Measurements from ENCODE around the gene MYRF.

The MYRF gene

DNA sequence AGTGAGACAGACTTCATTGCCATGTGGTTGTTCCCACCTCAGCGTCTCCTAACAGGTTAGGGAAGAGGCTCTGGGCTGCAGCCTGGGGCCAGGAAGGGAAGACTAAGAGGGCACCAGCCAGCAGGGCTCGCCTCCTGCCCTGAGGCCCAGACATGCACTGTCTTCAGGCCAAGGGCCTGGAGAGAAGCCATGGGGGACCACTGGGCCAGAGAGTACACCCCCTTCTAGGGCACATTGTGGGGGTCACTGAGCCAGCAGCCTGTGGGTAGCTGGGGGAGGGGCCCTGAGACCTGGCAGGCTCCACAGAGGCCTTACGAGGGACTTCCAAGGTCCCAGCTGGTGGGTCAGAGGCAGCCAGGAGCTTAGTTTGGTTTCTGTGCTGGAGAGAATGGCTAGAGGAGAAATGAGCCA, 25.0 kb upstream of the MYRF start:
- H3K36me3 ChIP-seq (ENCODE audit: insufficient read depth, low read length), result peaks cover 41% of the 10 kb centered on the region
- no peak overlapping the region for H3K4me3 ChIP-seq (ENCODE audit: low read length)

DNA sequence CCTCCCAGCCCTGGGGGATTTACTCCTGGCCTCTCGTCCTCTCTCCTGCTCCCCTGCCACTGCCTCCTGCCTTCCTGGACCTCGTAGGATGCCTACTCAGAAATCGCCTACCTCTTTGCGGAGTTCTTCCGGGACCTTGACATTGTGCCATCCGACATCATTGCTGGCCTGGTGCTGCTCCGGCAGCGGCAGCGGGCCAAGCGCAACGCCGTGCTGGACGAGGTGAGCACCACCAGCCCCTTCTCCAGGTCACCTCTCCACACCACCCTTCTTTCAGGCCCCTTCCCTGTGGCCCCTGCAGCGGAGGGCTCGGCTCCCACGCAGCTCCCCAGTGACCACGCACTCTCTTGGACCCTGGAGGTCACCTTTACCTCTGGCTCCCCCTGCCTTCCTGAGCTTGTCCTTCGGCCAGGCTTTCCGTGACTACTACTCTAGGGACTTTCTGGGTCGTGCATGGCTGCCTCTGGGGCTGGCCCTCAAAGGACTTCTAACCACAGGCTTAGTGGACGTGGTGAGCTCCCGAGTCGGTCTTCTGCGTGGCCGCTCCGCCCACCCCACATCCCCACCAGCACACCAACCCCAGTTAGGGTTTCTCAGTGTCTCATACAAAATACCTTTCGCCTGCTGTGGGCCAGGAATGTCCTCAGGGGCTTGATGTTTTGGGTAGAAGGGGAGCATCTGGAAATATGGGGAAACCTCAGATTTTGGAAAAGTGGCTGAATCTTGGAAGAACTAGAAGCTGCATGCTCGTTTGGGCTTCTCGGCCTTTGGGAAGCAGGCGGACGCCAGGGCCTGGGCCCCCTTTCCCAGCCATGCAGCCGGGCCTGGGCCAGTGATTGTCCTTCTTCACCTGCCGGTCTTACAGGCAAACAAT, 24.1 kb upstream of the MYRF start:
- H3K4me1 ChIP-seq (ENCODE audit: insufficient read depth, low read length), result peaks cover 4% of the 10 kb centered on the region
- H2AFZ ChIP-seq (ENCODE audit: low read depth, low read length), result no peak overlapping the region
- no peaks in the 10 kb centered on the region for H3K9me3 ChIP-seq (ENCODE audit: low read length)
- H3K27me3 ChIP-seq (ENCODE audit: insufficient read depth, low read length), result no peaks in the 10 kb centered on the region
- no peak overlapping the region for H3K4me3 ChIP-seq (ENCODE audit: low read length)
- peaks cover 34% of the 10 kb centered on the region for H3K36me3 ChIP-seq (ENCODE audit: insufficient read depth, low read length)

More for the DNA sequence above, 25.0 kb upstream of the MYRF start:
- Histone ChIP-seq H3K9me3 (ENCODE audit: low read length) (no peaks in the 10 kb centered on the region), H3K27me3 (ENCODE audit: insufficient read depth, low read length) (no peaks in the 10 kb centered on the region), H3K4me1 (ENCODE audit: insufficient read depth, low read length) (no peaks in the 10 kb centered on the region), H2AFZ (ENCODE audit: low read depth, low read length) (no peak overlapping the region)

DNA sequence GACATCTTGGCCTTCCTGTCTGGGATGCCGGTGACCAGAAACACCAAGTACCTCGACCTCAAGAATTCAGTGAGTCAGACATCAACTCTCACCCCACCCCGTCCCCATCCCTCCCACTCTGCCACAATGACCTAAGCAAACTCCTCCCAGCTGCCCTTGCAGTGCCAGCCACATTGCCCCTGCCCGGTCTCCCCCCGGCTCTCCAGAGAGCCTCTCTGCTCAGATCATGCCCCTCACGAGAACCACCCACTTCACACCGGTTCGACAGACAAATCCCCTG, 23.6 kb upstream of the MYRF start:
- peaks cover 5% of the 10 kb centered on the region for H3K4me1 ChIP-seq (ENCODE audit: insufficient read depth, low read length)
- H3K9me3 ChIP-seq (ENCODE audit: low read length), result no peaks in the 10 kb centered on the region
- H3K27me3 ChIP-seq (ENCODE audit: insufficient read depth, low read length), result no peaks in the 10 kb centered on the region
- no peak overlapping the region for H3K4me3 ChIP-seq (ENCODE audit: low read length)
- peaks cover 33% of the 10 kb centered on the region for H3K36me3 ChIP-seq (ENCODE audit: insufficient read depth, low read length)
- H2AFZ ChIP-seq (ENCODE audit: low read depth, low read length), result no peak overlapping the region

DNA sequence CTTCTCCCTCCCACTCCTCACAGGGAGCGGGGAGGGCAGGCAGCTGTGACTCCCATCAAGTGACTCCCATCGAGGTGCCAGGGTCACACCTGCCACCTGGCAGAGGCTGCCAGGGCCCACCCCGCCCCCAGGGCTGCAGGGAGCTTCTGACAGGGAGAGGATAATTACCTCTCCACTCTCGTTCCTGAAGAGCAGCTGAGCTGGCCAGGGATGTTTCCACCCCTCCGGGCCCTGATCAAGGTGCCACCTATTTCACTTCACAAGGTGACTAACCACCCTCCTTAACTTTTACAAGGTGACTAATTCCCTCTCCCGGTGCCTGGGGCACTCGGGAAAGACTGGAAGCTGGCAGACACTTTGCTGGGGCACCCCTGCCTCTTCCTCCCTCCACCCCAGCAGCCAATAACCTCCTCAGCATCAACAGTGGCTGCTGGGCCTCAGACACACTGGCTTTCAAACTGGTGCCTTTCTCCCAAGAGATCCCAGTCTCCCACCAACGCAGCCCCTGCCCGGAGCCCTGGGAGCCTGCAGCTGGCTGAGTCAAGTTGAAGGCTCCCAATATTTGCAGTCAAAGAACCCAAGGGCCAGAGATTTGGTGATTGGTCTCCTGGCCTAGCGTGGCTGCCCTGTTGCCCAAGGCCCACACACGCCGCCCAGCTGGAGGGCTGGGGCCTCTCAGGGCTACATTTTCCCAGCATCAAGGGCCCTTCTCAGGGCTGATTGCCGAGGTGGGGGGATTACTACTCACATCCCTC, 22.0 kb upstream of the MYRF start:
- no peak overlapping the region for H2AFZ ChIP-seq (ENCODE audit: low read depth, low read length)
- H3K4me1 ChIP-seq (ENCODE audit: insufficient read depth, low read length), result peaks cover 5% of the 10 kb centered on the region
- no peaks in the 10 kb centered on the region for H3K9me3 ChIP-seq (ENCODE audit: low read length)
- no peaks in the 10 kb centered on the region for H3K27me3 ChIP-seq (ENCODE audit: insufficient read depth, low read length)
- H3K4me3 ChIP-seq (ENCODE audit: low read length), result no peak overlapping the region
- peaks cover 31% of the 10 kb centered on the region for H3K36me3 ChIP-seq (ENCODE audit: insufficient read depth, low read length)

DNA sequence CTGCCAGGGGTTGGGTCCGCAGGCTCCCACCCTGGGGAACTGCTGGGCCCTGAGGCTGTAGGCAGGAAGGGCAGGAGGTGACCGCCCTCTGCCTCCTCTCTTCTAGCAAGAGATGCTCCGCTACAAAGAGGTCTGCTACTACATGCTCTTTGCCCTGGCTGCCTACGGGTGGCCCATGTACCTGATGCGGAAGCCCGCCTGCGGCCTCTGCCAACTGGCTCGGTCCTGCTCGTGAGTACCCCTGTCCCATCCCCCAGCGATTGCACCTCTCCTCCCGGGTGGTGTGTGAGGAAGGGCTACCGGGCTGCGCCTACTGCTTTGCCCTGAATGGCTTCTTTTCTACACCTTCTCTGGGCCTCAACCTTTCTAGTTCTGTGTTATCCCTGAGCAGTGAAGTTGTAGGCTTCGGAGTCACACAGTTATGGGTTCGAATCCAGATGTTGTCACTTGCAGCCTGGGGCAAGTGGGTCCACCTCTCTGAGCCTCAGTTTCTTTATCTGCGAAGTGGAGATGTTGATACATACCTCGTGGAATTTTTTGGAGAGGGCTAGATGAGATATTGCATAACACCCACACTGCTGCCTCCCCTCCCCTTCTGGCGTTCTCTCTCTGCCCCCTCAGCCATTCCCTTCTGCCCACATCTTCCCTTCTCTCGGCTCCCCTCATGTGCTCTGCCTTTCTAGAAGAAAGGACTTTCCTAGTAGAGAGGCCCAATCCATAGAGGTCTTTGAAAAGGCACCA, 21.1 kb upstream of the MYRF start:
- no peak overlapping the region for H3K4me3 ChIP-seq (ENCODE audit: low read length)
- peaks cover 5% of the 10 kb centered on the region for H3K4me1 ChIP-seq (ENCODE audit: insufficient read depth, low read length)
- H3K9me3 ChIP-seq (ENCODE audit: low read length), result no peaks in the 10 kb centered on the region
- peaks cover 33% of the 10 kb centered on the region for H3K36me3 ChIP-seq (ENCODE audit: insufficient read depth, low read length)
- no peak overlapping the region for H2AFZ ChIP-seq (ENCODE audit: low read depth, low read length)
- no peaks in the 10 kb centered on the region for H3K27me3 ChIP-seq (ENCODE audit: insufficient read depth, low read length)

DNA sequence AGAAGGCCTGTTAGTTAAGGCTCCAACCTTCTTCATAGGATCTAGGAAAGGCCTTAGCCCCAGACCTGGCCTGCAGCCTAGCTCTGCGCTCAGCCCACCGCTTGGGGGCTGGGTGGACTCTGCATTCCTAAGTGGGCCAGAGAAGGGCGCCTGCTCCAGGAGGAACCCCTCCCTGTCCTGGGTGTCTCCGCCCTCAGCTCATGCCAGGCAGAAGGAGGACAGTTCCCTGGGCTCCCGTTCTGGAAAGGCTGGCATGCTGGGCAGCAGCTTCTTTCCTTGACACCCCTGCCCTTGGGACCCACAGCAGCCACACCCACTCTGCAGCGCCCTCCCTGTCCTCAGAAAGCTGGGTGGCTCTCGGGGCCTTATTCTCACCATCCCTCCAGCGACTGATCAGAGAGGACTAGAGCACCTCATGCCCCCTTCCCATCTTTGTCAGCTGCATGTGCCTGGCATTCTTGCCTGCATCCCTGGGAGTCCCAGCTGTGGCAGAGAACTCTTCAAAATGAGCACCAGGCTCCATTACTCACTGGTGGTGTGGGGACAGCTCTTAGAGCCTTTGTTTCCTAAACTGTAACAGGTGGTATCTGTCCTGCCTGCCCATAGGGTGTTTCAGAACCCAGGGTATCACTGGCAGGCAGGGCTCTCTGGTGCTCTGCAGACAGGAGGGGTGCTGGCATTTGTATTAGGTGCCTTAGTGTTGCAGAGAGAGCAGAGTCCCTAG, 20.3 kb upstream of the MYRF start:
- peaks cover 5% of the 10 kb centered on the region for H3K4me1 ChIP-seq (ENCODE audit: insufficient read depth, low read length)
- no peaks in the 10 kb centered on the region for H3K27me3 ChIP-seq (ENCODE audit: insufficient read depth, low read length)
- no peak overlapping the region for H3K4me3 ChIP-seq (ENCODE audit: low read length)
- H3K36me3 ChIP-seq (ENCODE audit: insufficient read depth, low read length), result peaks cover 31% of the 10 kb centered on the region
- no peaks in the 10 kb centered on the region for H3K9me3 ChIP-seq (ENCODE audit: low read length)
- H2AFZ ChIP-seq (ENCODE audit: low read depth, low read length), result no peak overlapping the region

DNA sequence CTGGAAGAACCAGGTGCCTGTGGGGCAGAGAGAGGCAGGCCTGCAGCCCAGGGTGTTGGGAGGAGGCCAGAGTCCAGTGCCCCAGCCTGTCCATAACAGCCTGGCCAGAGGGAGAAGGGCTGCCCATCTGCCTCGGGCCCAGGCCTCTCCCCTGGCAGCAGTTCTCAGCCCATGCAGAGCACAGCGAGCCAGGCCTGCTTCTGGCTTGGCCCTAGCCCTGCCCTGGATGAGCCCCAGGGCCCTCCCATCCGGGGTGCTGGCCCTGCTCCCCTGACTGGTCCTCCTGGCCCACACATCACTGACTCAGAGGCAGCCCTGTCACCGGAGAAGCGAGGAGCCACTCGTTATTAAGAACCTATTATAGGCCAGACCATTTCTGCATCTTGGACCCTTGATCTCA, 19.7 kb upstream of the MYRF start:
- no peaks in the 10 kb centered on the region for H3K27me3 ChIP-seq (ENCODE audit: insufficient read depth, low read length)
- no peaks in the 10 kb centered on the region for H3K9me3 ChIP-seq (ENCODE audit: low read length)
- H3K36me3 ChIP-seq (ENCODE audit: insufficient read depth, low read length), result peaks cover 31% of the 10 kb centered on the region
- H3K4me3 ChIP-seq (ENCODE audit: low read length), result no peak overlapping the region
- H2AFZ ChIP-seq (ENCODE audit: low read depth, low read length), result no peak overlapping the region
- H3K4me1 ChIP-seq (ENCODE audit: insufficient read depth, low read length), result peaks cover 5% of the 10 kb centered on the region

DNA sequence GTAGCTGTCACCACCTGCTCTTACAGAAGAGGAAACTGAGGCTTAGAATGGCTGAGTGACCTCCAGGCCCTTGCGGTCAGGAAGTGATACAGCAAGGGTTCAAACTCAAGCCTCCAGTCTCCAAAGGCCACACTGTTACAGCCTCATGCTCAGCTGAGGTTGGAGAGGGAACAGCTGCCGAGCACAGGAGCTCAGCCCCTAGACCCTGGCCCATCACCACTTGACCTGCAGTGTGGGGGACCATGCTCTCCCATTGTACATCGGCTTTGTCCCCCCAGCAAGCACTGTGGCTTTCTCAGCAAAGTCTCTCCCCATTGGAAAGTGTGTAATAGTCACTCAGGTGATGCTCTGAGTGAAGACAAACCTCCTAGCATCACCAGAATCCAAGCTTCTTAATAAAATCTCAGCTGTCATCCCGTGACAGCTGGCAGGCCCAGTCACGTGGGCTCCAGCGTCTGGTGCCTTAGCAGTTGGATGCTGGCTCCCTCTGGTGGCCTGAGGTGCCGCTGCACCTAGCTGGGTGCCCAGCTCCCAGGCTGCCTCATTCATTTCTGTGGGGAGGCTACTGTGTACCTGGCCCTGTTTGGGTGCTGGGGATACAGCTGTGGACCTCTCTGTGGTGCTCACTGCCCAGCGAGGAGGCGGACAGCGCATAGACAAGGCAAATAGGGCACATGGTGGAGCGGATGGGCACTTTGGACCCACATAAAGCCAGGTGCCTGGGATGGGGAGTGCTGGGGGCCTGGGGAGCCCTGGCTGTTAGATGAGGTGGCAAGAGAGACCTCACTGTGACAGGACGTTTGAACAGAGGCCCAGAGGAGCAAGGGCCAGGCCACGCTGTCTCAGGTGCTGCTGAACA, 19.1 kb upstream of the MYRF start:
- no peaks in the 10 kb centered on the region for H3K9me3 ChIP-seq (ENCODE audit: low read length)
- H2AFZ ChIP-seq (ENCODE audit: low read depth, low read length), result no peak overlapping the region
- H3K27me3 ChIP-seq (ENCODE audit: insufficient read depth, low read length), result no peaks in the 10 kb centered on the region
- no peak overlapping the region for H3K4me3 ChIP-seq (ENCODE audit: low read length)
- H3K36me3 ChIP-seq (ENCODE audit: insufficient read depth, low read length), result peaks cover 35% of the 10 kb centered on the region
- peaks cover 5% of the 10 kb centered on the region for H3K4me1 ChIP-seq (ENCODE audit: insufficient read depth, low read length)

DNA sequence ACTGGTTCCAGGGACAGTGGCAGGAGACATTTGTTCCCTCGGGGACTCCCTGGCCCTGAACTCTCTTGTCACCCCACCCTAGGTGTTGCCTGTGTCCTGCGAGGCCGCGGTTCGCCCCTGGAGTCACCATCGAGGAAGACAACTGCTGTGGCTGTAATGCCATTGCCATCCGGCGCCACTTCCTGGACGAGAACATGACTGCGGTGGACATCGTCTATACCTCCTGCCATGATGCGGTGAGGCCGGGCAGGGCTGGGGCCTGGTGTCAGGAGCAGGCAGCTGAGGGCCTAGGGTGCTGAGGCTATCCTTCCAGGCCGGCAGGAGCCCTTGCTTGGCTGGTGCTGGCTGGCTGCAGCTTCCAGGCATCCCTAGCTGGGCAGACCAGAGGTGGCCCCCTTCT, 17.7 kb upstream of the MYRF start:
- H2AFZ ChIP-seq (ENCODE audit: low read depth, low read length), result no peak overlapping the region
- peaks cover 5% of the 10 kb centered on the region for H3K4me1 ChIP-seq (ENCODE audit: insufficient read depth, low read length)
- H3K27me3 ChIP-seq (ENCODE audit: insufficient read depth, low read length), result no peaks in the 10 kb centered on the region
- H3K9me3 ChIP-seq (ENCODE audit: low read length), result no peaks in the 10 kb centered on the region
- H3K4me3 ChIP-seq (ENCODE audit: low read length), result no peak overlapping the region
- H3K36me3 ChIP-seq (ENCODE audit: insufficient read depth, low read length), result peaks cover 22% of the 10 kb centered on the region

DNA sequence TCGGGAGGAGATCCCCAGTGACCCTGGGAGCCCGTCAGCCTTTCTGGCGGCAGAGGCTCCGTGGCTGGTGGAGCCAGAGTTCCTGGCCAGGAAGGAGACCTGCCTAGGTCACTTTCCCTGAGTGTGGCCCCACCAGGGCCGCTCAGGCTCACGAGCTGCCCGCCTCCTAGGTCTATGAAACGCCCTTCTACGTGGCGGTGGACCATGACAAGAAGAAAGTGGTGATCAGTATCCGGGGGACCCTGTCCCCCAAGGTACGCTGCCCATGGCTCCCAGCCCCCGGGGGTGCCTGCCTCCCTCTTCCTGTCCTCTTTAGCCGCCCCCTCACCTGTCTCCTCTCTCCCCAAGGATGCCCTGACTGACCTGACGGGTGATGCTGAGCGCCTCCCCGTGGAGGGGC, 17.0 kb upstream of the MYRF start:
- no peak overlapping the region for H3K4me3 ChIP-seq (ENCODE audit: low read length)
- no peaks in the 10 kb centered on the region for H3K9me3 ChIP-seq (ENCODE audit: low read length)
- H3K27me3 ChIP-seq (ENCODE audit: insufficient read depth, low read length), result no peaks in the 10 kb centered on the region
- peaks cover 23% of the 10 kb centered on the region for H3K36me3 ChIP-seq (ENCODE audit: insufficient read depth, low read length)
- peaks cover 5% of the 10 kb centered on the region for H3K4me1 ChIP-seq (ENCODE audit: insufficient read depth, low read length)
- H2AFZ ChIP-seq (ENCODE audit: low read depth, low read length), result no peak overlapping the region

DNA sequence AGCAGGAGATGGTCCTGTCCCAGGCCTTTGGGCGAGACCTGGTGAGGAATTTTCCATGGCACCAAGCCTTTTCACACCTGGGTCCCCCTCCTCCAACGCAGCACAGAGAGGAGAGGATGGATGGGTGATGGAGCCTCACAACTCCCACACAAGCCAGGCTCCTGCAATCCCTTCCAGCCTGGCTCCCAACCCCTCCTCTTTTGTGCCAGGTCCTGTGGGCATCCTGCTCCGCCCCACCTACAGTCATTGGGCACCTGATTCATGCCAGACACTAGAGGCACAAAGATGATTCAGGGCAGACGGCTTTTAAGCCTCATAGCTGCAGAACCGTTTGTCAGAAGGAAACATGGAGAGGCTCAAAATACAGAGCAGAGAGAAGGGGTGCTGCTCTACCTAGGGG, 16.1 kb upstream of the MYRF start:
- Histone ChIP-seq H2AFZ (ENCODE audit: low read depth, low read length) (no peak overlapping the region), H3K27me3 (ENCODE audit: insufficient read depth, low read length) (no peaks in the 10 kb centered on the region), H3K9me3 (ENCODE audit: low read length) (no peaks in the 10 kb centered on the region), H3K4me3 (ENCODE audit: low read length) (no peak overlapping the region), H3K36me3 (ENCODE audit: insufficient read depth, low read length) (peaks cover 30% of the 10 kb centered on the region), H3K4me1 (ENCODE audit: insufficient read depth, low read length) (peaks cover 5% of the 10 kb centered on the region)

DNA sequence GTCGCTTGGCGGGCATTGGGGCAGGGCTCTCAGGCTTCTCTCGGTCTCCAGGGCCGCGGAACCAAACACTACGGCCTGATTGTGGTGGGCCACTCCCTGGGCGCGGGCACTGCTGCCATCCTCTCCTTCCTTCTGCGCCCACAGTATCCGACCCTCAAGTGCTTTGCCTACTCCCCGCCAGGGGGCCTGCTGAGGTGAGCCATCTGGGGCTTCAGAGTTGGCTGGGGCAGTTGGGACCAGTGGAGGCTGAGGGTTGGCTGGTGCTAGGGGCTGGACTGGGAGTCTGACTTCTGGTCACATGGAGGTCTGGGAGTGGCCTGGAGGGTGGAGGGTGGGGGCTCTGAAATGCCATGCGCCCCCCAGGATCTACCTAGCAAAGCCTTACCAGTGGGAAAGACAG, 15.3 kb upstream of the MYRF start:
- H3K4me3 ChIP-seq (ENCODE audit: low read length), result no peak overlapping the region
- no peaks in the 10 kb centered on the region for H3K9me3 ChIP-seq (ENCODE audit: low read length)
- H3K36me3 ChIP-seq (ENCODE audit: insufficient read depth, low read length), result peaks cover 32% of the 10 kb centered on the region
- peaks cover 5% of the 10 kb centered on the region for H3K4me1 ChIP-seq (ENCODE audit: insufficient read depth, low read length)
- no peak overlapping the region for H2AFZ ChIP-seq (ENCODE audit: low read depth, low read length)
- no peaks in the 10 kb centered on the region for H3K27me3 ChIP-seq (ENCODE audit: insufficient read depth, low read length)

All from neuron (in vitro differentiated cells).